ENCODE results near the gene CLASRP. TPM values are rescaled to one million over a fixed set of nuclear protein-coding genes. Genes with fewer than 3 reads are reported as not detected.

CLASRP gene
- total and polyA plus RNA-seq, 7 donors, result 19.0 to 157 (median 65.6) TPM

DNA sequence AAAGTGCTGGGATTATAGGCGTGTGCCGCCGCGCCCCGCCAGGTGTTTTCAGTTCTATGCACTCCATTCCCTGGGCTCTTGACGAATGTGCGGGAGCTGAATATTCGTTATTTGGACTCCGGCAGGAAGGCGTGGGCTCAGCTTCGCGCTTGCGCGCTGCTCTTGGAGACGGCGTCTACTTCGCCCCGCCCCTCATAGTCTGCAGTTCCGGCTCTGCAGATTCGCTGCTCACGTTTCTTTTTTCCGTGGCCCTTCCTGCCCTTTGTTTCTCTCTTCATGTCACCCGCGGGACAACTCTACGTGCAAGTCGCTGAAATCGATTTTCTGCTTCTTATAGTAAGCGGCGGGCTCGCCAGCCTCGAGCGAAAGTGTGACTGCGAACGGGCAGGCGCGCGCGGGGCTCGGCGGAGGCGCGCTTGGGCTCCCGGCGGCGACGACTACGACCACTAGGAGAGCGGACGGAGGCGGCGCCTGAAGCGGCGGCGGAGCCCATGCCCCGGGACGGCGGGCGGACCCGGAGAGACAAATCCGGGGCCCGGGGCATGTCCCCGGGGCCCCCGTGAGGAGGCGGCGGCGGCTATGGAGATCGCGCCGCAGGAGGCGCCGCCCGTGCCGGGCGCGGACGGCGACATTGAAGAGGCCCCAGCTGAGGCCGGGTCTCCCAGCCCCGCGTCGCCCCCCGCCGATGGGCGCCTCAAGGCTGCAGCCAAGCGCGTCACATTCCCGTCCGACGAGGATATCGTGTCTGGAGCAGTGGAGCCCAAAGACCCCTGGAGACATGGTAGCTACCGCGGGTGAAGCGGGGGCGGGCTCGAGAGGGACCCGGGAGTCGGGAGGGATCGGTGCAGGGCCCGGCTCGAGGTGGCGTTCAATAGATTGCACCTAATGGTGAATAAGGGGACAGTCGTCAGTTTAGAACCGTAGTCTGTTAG lies 54.2 kb downstream of the CLASRP start, which contains the start of gene PPP1R37:
PPP1R37 (plus strand) TSS at position 433 of the 932 bp plus-strand sequence; CDS start at position 580, 147 bp downstream.
- 0% methylated on average over 103 of the region's 103 CpGs for WGBS, 2 donors
- peak; percentile 96 for DNase-seq
- intact Hi-C loops (cut with DNase I), result loop anchor here (5.0 kb wide), 3 partner anchors 56 to 159 kb away; partner anchors contain the start of genes BLOC1S3, CLASRP, MARK4 and TRAPPC6A
- Histone ChIP-seq H3K4me3 (peak within 1 kb of the TSS; percentile 84 to 99 (median 90)), H3K4me1 (peaks cover 0 to 67% (median 57%) of the 10 kb centered on the region in 4 donors), H3K36me3 (peaks cover 0 to 14% (median 4%) of the 10 kb centered on the region in 4 donors), H3K9me3 (no peaks in the 10 kb centered on the region), H3K27me3 (no peaks in the 10 kb centered on the region), H3K27ac (peak within 1 kb of the TSS; percentile 84 to 90 (median 86))
- TF ChIP-seq POLR2A (IDR thresholded peaks at IDR 0.05), result peak in 1 of 2 donors; percentile 5
- peak; percentile 60 to 77 (median 74) for TF ChIP-seq POLR2AphosphoS5 (IDR thresholded peaks at IDR 0.05)
- TF ChIP-seq, protein P1, sequence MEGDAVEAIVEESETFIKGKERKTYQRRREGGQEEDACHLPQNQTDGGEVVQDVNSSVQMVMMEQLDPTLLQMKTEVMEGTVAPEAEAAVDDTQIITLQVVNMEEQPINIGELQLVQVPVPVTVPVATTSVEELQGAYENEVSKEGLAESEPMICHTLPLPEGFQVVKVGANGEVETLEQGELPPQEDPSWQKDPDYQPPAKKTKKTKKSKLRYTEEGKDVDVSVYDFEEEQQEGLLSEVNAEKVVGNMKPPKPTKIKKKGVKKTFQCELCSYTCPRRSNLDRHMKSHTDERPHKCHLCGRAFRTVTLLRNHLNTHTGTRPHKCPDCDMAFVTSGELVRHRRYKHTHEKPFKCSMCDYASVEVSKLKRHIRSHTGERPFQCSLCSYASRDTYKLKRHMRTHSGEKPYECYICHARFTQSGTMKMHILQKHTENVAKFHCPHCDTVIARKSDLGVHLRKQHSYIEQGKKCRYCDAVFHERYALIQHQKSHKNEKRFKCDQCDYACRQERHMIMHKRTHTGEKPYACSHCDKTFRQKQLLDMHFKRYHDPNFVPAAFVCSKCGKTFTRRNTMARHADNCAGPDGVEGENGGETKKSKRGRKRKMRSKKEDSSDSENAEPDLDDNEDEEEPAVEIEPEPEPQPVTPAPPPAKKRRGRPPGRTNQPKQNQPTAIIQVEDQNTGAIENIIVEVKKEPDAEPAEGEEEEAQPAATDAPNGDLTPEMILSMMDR (IDR thresholded peaks at IDR 0.05), result peak in 3 of 4 experiments; percentile 36 to 48 (median 43)
- peak in 1 of 4 donors; percentile 40 for TF ChIP-seq EP300 (IDR thresholded peaks at IDR 0.05)

GRCh38 chr19:45094137-45094536 lies 55.3 kb downstream of the CLASRP start:
- Histone ChIP-seq H3K4me3 (peak overlapping the region in 3 of 4 donors; percentile 86 to 99 (median 93)), H3K4me1 (peaks cover 0 to 78% (median 68%) of the 10 kb centered on the region in 4 donors), H3K27ac (no peak overlapping the region), H3K9me3 (no peaks in the 10 kb centered on the region), H3K27me3 (no peaks in the 10 kb centered on the region), H3K36me3 (peaks cover 0 to 6% (median 2%) of the 10 kb centered on the region in 4 donors)
- TF ChIP-seq POLR2A (IDR thresholded peaks at IDR 0.05) (no peak), EP300 (IDR thresholded peaks at IDR 0.05) (no peak), POLR2AphosphoS5 (IDR thresholded peaks at IDR 0.05) (no peak)
- TF ChIP-seq, protein P1 (IDR thresholded peaks at IDR 0.05), result no peak
- no peak for DNase-seq
- 47 to 75% methylated on average over 9 of the region's 9 CpGs for WGBS, 2 donors
- intact Hi-C loops (cut with DNase I), result loop anchor here (5.0 kb wide), 3 partner anchors 57 to 158 kb away; partner anchors contain the start of genes BLOC1S3, CLASRP, MARK4 and TRAPPC6A

- no peaks in the 10 kb centered on the region for H3K27me3 ChIP-seq
- peaks cover 0 to 6% (median 2%) of the 10 kb centered on the region in 4 donors for H3K36me3 ChIP-seq
- intact Hi-C loops (cut with DNase I), result loop anchor here (5.0 kb wide), 3 partner anchors 57 to 158 kb away; partner anchors contain the start of genes BLOC1S3, CLASRP, MARK4 and TRAPPC6A
- 75 to 86% methylated on average over 5 of the region's 5 CpGs for WGBS, 2 donors
- DNase-seq, result no peak
- H3K4me1 ChIP-seq, result peaks cover 0 to 84% (median 71%) of the 10 kb centered on the region in 4 donors
- H3K4me3 ChIP-seq, result no peak overlapping the region
- no peak overlapping the region for H3K27ac ChIP-seq
- TF ChIP-seq POLR2AphosphoS5 (IDR thresholded peaks at IDR 0.05) (no peak), EP300 (IDR thresholded peaks at IDR 0.05) (no peak), POLR2A (IDR thresholded peaks at IDR 0.05) (no peak)
- TF ChIP-seq, protein P1 (IDR thresholded peaks at IDR 0.05), result no peak
- H3K9me3 ChIP-seq, result no peaks in the 10 kb centered on the region
These were observed 55.9 kb downstream of the CLASRP start for GRCh38 chr19:45094707-45095106.

DNA sequence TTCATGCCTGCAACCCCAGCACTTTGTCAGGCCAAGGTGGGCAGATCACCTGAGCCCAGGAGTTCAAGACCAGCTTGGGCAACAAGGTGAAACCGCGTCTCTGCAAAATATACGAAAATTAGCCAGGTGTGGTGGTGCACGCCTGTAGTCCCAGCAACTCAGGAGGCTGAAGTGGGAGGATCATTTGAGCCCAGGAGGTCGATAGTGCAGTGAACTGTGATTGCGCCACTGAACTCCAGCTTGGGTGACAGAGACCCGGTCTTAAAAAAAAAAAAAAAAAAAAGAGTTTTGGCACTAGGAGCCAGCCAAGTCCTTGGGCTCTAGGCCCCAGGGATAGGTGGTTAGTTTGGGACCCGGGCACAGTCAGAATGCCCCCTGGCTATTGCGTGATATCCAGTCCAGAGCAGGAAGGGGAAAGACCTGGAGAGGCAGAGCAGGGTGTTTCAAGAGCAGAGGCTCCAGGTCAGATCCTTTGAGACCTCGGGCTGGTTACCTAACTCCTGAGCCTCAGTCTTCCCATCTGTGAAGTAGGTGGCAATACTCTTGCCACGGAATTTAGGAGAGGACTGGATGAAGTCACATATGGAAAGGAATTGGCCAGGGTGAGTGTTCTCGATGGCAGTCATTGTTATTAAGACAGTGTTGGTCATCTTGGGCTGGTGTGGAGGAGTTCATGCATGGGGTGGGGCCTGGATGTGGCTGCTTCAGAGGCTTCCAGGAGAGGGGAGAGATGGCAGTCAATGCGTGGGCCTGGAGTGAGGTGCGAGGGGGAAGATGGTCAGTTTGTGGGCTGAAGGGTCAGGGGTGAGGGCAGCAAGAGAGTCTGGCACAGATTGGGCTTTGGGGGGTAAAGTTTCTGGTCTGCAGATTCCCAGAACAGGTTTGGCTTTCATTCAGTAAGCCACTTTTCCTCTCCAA lies 56.9 kb downstream of the CLASRP start:
- no peak overlapping the region for H3K27ac ChIP-seq
- intact Hi-C loops (cut with DNase I), result no loop called here
- no peak for DNase-seq
- no peak overlapping the region for H3K4me3 ChIP-seq
- no peaks in the 10 kb centered on the region for H3K36me3 ChIP-seq
- no peaks in the 10 kb centered on the region for H3K27me3 ChIP-seq
- peaks cover 0 to 83% (median 70%) of the 10 kb centered on the region in 4 donors for H3K4me1 ChIP-seq
- H3K9me3 ChIP-seq, result no peaks in the 10 kb centered on the region
- TF ChIP-seq, protein P1 (IDR thresholded peaks at IDR 0.05), result no peak
- TF ChIP-seq EP300 (IDR thresholded peaks at IDR 0.05) (no peak), POLR2A (IDR thresholded peaks at IDR 0.05) (no peak), POLR2AphosphoS5 (IDR thresholded peaks at IDR 0.05) (no peak)
- 89 to 93% methylated on average over 14 of the region's 14 CpGs for WGBS, 2 donors

All from sigmoid colon (tissue), 7 donors.